HepG2 (cell line): Measurements from ENCODE around the gene LRRTM2. TPM values are rescaled to one million over a fixed set of nuclear protein-coding genes. Genes with fewer than 3 reads are reported as not detected.

Source experiments
- ATAC-seq: fragments of 200-7000 bp; cut with Tn5 transposase; 3 replicates; pipeline ENCODE4 v1.9.1; 2020; ENCODE audit warnings: mild to moderate bottlenecking, moderate library complexity
- BruUV-seq: library from RNA; stranded (reverse); fragments of 400-500 nt; replicated peaks from 2 replicates; lab custom pipeline; 2021; lab: Mats Ljungman, UMichigan
- CTCF ChIA-PET: fragments of 300-600 bp; formaldehyde crosslinking; extraction: SDS; loops from one replicate; lab custom pipeline; 2021; ENCODE audit warnings: low total read pairs, inconsistent platforms, low intra/inter-chr PET ratio; lab: Yijun Ruan, JAX
- POLR2A ChIA-PET: fragments of 350-600 bp; sonication (Branson Sonifier 250); formaldehyde crosslinking; loops from one replicate; lab custom pipeline; 2020; ENCODE audit warnings: antibody characterized with exemption, inconsistent platforms; lab: Yijun Ruan, JAX
- DNase-seq: peaks from one replicate; pipeline ENCODE4 v3.0.0-alpha.2; 2015; ENCODE audit warnings: low spot score
- FAIRE-seq: peaks from 3 replicates; lab custom pipeline; 2011; peaks lifted over from hg19 to GRCh38; lab: Jason Lieb, UNC
- H2AFZ ChIP-seq: one replicate; pipeline ENCODE4 v1.6.1; 2011; ENCODE audit warnings: low read length, inconsistent platforms
- H3K27ac ChIP-seq: fragments of 300-600 bp; 3 replicates; pipeline ENCODE4 v1.8.0; 2011; ENCODE audit warnings: mixed run types, mild to moderate bottlenecking, mixed read lengths, low read length, inconsistent platforms; ENCODE audit not compliant: insufficient read depth; ENCODE audit errors: extremely low read length
- H3K27me3 ChIP-seq, 2 experiments: fragments of 200-600 bp in 1 of 2; 2 replicates in 1 of 2; 3 replicates in 1 of 2; pipeline versions ENCODE4 v1.6.0 to v1.8.0; 2011; ENCODE audit warnings: low read length in 2 of 2, mild to moderate bottlenecking in 2 of 2, moderate library complexity in 2 of 2, inconsistent platforms in 1 of 2; ENCODE audit not compliant: insufficient read depth in 2 of 2, control insufficient read depth in 1 of 2
- H3K36me3 ChIP-seq, 2 experiments: fragments of 200-600 bp in 1 of 2; replicated peaks in 1 of 2; 2 replicates in 1 of 2; 3 replicates in 1 of 2; pipeline versions ENCODE4 v1.5.1 to v1.8.0; 2011; ENCODE audit warnings: low read length in 2 of 2, inconsistent platforms in 1 of 2; ENCODE audit not compliant: insufficient read depth in 2 of 2, control insufficient read depth in 1 of 2
- H3K4me1 ChIP-seq: 2 replicates; pipeline ENCODE4 v1.5.1; 2012; ENCODE audit warnings: low read length, inconsistent platforms; ENCODE audit not compliant: insufficient read depth
- H3K4me2 ChIP-seq: 2 replicates; pipeline ENCODE4 v1.6.0; 2011; ENCODE audit warnings: low read depth, low read length, inconsistent platforms
- H3K4me3 ChIP-seq, 3 experiments: fragments of 200-600 bp in 1 of 3; sonication (generic), shearing (Covaris generic) in 1 of 3; replicated peaks in 1 of 3; 2 replicates each; pipeline ENCODE4 v1.5.1; 2011 to 2016; ENCODE audit warnings: low read length in 3 of 3, inconsistent platforms in 2 of 3, low read depth in 2 of 3, mild to moderate bottlenecking in 2 of 3, control low read depth in 1 of 3, mixed read lengths in 1 of 3; ENCODE audit not compliant: insufficient read depth in 1 of 3
- H3K79me2 ChIP-seq: one replicate; pipeline ENCODE4 v1.6.1; 2011; ENCODE audit warnings: low read length, inconsistent platforms; ENCODE audit not compliant: insufficient read depth
- H3K9ac ChIP-seq: 2 replicates; pipeline ENCODE4 v1.6.0; 2011; ENCODE audit warnings: mild to moderate bottlenecking, low read depth, low read length, inconsistent platforms; ENCODE audit not compliant: insufficient read depth
- H3K9me3 ChIP-seq: 2 replicates; pipeline ENCODE4 v1.5.1; 2012; ENCODE audit warnings: mild to moderate bottlenecking, low read length
- H4K20me1 ChIP-seq: 2 replicates; pipeline ENCODE4 v1.6.0; 2011; ENCODE audit warnings: inconsistent platforms, mild to moderate bottlenecking, low read length, moderate library complexity; ENCODE audit not compliant: insufficient read depth
- HOXA5 ChIP-seq: sonication (generic); formaldehyde crosslinking; IDR thresholded peaks from 2 replicates; pipeline ENCODE4 v1.4.0; 2020; ENCODE audit warnings: missing genetic modification reagents
- NCOA1 ChIP-seq: sonication (generic); formaldehyde crosslinking; IDR thresholded peaks from 2 replicates; pipeline ENCODE4 v1.9.0; 2021; ENCODE audit warnings: missing genetic modification reagents
- SUZ12 ChIP-seq: fragments of 150-350 bp; IDR thresholded peaks from 2 replicates; pipeline ENCODE4 v1.6.1; 2014; ENCODE audit warnings: low read depth, low read length
- ZNF17 ChIP-seq: sonication (generic); formaldehyde crosslinking; IDR thresholded peaks from 2 replicates; pipeline ENCODE4 v1.5.0; 2020; ENCODE audit warnings: mild to moderate bottlenecking, missing genetic modification reagents
- ZNF335 ChIP-seq: sonication (generic); formaldehyde crosslinking; IDR thresholded peaks from 2 replicates; pipeline ENCODE4 v1.4.0; 2020; ENCODE audit warnings: missing genetic modification reagents
- ZNF407 ChIP-seq: sonication (generic); formaldehyde crosslinking; IDR thresholded peaks from one replicate; pipeline ENCODE4 v1.5.1; 2020; ENCODE audit warnings: mild to moderate bottlenecking, missing genetic modification reagents; ENCODE audit errors: not compliant biosample characterization
- ZNF414 ChIP-seq: sonication (generic); formaldehyde crosslinking; IDR thresholded peaks from 2 replicates; pipeline ENCODE4 v1.5.0; 2020; ENCODE audit warnings: missing genetic modification reagents
- ZNF609 ChIP-seq: sonication (generic); formaldehyde crosslinking; IDR thresholded peaks from 2 replicates; pipeline ENCODE4 v1.4.0; 2020; ENCODE audit warnings: mild to moderate bottlenecking, missing genetic modification reagents, borderline replicate concordance
- ZNF740 ChIP-seq: sonication (generic); formaldehyde crosslinking; IDR thresholded peaks from 2 replicates; pipeline ENCODE4 v1.4.0; 2020; ENCODE audit warnings: missing genetic modification reagents
- ZNF747 ChIP-seq: sonication (generic); formaldehyde crosslinking; IDR thresholded peaks from 2 replicates; pipeline ENCODE4 v1.8.1; 2023; ENCODE audit warnings: missing genetic modification reagents, mild to moderate bottlenecking, borderline replicate concordance
- WGBS: methylation state at CpG from one replicate; pipeline ENCODE4 v1.1.6; 2017; ENCODE audit warnings: low lambda C conversion rate; 5-methylcytosine and 5-hydroxymethylcytosine counted together
- in situ Hi-C: cut with HindIII; loops from 2 replicates; pipeline ENCODE4 v1.10.0; 2017; ENCODE audit warnings: low pct_unique_long_range_greater_than_20kb; ENCODE audit not compliant: extremely low pct_ligation_motif_present
- intact Hi-C: fragments of 100-400 bp; cut with micrococcal nuclease; formaldehyde crosslinking; loops from one replicate; pipeline ENCODE4 v1.10.0; 2022; ENCODE audit not compliant: unreplicated experiment
- polyA plus RNA-seq, 8 experiments: library from polyadenylated mRNA; depleted of rRNA in 3 of 8; stranded (reverse) in 7 of 8; unstranded in 1 of 8; fragments of >200 nt; fragmentation: Illumina TruSeq in 4 of 8; extraction: Trizol in 4 of 8; gene quantifications; 2 replicates each; pipeline versions ENCODE4 v1.2.1 to v1.2.3, GENCODE V29; 2011 to 2016; ENCODE audit warnings: low read depth in 4 of 8, missing spikeins in 1 of 8, mixed read lengths in 1 of 8; ENCODE audit not compliant: insufficient read depth in 1 of 8
- total RNA-seq, 5 experiments: library from RNA; depleted of rRNA; stranded (reverse); fragments of >200 nt; fragmentation: Illumina TruSeq; extraction: Trizol; gene quantifications; 2 replicates each; pipeline ENCODE4 v1.2.3, GENCODE V29; 2016; ENCODE audit warnings: low read depth in 1 of 5

LRRTM2 gene
- total and polyA plus RNA-seq, 2 of the 13 experiments (the other 11 are each of a cell fraction or from before 2014, with no cell fraction given) = not detected

GRCh38 chr5:138875552-138875875 lies 379 bp upstream of the LRRTM2 start:
- H3K27me3 ChIP-seq = no peaks in the 10 kb centered on the region
- no peak for ATAC-seq
- whole genome bisulfite sequencing = 97% methylated on average over 2 of the region's 2 CpGs
- FAIRE-seq = no peak
- intact Hi-C loops (no loop called here), in situ Hi-C loops (no loop called here)
- no TSS peak for BruUV-seq
- H3K79me2 ChIP-seq = peaks cover 16% of the 10 kb centered on the region
- H3K27ac ChIP-seq = no peak overlapping the region
- H4K20me1 ChIP-seq = peaks cover 38% of the 10 kb centered on the region
- no peak overlapping the region for H2AFZ ChIP-seq
- no peak for DNase-seq
- H3K36me3 ChIP-seq = peaks cover 1 to 9% of the 10 kb centered on the region in 2 experiments; a peak in 2 of 5 replicates
- ChIA-PET POLR2A (no interaction called here), CTCF (no interaction called here)
- H3K9ac ChIP-seq = no peak overlapping the region
- no peak overlapping the region for H3K4me3 ChIP-seq
- H3K4me1 ChIP-seq = peaks cover 13% of the 10 kb centered on the region
- H3K9me3 ChIP-seq = no peaks in the 10 kb centered on the region
- H3K4me2 ChIP-seq = no peak overlapping the region
- no peak for TF ChIP-seq ZNF17 (CRISPR knock-in tag)
- no peak for TF ChIP-seq ZNF740
- TF ChIP-seq ZNF609 (CRISPR knock-in tag) = no peak
- no peak for TF ChIP-seq NCOA1 (CRISPR knock-in tag)
- no peak for TF ChIP-seq ZNF407
- no peak for TF ChIP-seq ZNF747 (CRISPR knock-in tag)
- no peak for TF ChIP-seq SUZ12
- TF ChIP-seq ZNF414 (CRISPR knock-in tag) = no peak
- TF ChIP-seq HOXA5 (CRISPR knock-in tag) = no peak
- TF ChIP-seq ZNF335 (CRISPR knock-in tag) = no peak
